Measurements from ENCODE around the gene UBE2J1. TPM values are rescaled to one million over a fixed set of nuclear protein-coding genes. Genes with fewer than 3 reads are reported as not detected.

The UBE2J1 gene, protein sequence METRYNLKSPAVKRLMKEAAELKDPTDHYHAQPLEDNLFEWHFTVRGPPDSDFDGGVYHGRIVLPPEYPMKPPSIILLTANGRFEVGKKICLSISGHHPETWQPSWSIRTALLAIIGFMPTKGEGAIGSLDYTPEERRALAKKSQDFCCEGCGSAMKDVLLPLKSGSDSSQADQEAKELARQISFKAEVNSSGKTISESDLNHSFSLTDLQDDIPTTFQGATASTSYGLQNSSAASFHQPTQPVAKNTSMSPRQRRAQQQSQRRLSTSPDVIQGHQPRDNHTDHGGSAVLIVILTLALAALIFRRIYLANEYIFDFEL
- polyA plus RNA-seq (44.9 and 47.2 TPM in 2 replicates), polyA minus RNA-seq (50.6 and 53.5 TPM in 2 replicates)

DNA sequence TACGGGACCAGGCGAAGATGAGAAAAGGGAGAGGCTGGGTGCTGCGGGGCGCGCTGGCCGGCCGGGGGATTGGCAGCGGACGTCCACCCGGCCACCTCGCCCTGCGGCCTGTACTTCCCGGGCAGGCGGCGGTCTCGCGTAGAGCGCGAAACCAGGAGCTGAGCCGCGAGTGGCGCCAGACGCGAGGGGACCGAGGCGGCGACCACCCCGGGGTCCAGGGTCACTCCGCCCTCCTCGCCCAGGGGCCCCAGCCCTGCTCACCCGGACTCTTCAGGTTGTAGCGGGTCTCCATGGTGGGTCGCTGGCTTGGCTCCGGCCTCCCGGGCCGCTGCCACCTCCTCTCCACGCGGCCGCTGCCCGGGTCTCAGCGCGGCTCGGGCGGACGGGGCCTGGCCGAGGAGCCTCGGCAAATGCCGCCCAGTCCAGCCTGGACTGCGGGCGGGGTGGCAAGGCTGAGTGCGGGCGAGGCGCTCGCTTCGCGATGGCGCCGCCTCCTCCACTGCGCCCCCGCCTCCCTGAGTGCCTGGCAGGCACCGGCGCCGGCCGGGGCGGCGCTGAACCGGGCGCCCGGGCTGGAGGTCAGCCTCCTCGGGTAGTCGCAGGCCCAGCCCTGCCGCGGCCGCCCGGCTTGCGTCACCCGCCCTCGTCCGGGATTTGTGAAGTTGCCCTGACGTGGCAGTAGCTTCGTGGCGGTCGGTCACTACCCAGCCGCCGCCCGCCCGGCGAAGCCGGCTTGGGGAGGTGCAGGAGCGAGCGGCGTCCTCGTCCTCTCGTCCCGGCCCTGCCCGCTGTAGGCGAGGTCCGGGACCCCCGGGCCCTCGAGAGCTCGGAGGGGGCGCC is at the start of gene UBE2J1:
Gene UBE2J1 (minus strand): TSS at position 445 of the 840 bp plus-strand sequence. CDS start 153 bp downstream, at position 292.
- H3K27me3 ChIP-seq (ENCODE audit: insufficient read depth, low read depth, low read length) = no peaks in the 10 kb centered on the region
- H3K9me3 ChIP-seq (ENCODE audit: low read length) = no peaks in the 10 kb centered on the region
- no peaks in the 10 kb centered on the region for H3K9me2 ChIP-seq (ENCODE audit: insufficient read depth, low read length)
- H2AFZ ChIP-seq (ENCODE audit: low read depth, low read length) = peak within 1 kb of the TSS; percentile 86
- H3K36me3 ChIP-seq (ENCODE audit: insufficient read depth, low read length) = no peaks in the 10 kb centered on the region
- TF ChIP-seq EP300 (conservative IDR thresholded peaks at IDR 0.05; ENCODE audit: poor library complexity, severe bottlenecking) = peak; percentile 14
- TF ChIP-seq EZH2 (IDR thresholded peaks at IDR 0.05; ENCODE audit: borderline replicate concordance, insufficient read depth, low read length, poor library complexity, severe bottlenecking) = no peak
- peak; percentile 14 for TF ChIP-seq SMC3 (conservative IDR thresholded peaks at IDR 0.05; ENCODE audit: poor library complexity)
- no peak for TF ChIP-seq RAD21 (conservative IDR thresholded peaks at IDR 0.05)
- TF ChIP-seq MXI1 (conservative IDR thresholded peaks at IDR 0.05; ENCODE audit: poor library complexity, severe bottlenecking) = peak; percentile 57
- TF ChIP-seq, protein P1, sequence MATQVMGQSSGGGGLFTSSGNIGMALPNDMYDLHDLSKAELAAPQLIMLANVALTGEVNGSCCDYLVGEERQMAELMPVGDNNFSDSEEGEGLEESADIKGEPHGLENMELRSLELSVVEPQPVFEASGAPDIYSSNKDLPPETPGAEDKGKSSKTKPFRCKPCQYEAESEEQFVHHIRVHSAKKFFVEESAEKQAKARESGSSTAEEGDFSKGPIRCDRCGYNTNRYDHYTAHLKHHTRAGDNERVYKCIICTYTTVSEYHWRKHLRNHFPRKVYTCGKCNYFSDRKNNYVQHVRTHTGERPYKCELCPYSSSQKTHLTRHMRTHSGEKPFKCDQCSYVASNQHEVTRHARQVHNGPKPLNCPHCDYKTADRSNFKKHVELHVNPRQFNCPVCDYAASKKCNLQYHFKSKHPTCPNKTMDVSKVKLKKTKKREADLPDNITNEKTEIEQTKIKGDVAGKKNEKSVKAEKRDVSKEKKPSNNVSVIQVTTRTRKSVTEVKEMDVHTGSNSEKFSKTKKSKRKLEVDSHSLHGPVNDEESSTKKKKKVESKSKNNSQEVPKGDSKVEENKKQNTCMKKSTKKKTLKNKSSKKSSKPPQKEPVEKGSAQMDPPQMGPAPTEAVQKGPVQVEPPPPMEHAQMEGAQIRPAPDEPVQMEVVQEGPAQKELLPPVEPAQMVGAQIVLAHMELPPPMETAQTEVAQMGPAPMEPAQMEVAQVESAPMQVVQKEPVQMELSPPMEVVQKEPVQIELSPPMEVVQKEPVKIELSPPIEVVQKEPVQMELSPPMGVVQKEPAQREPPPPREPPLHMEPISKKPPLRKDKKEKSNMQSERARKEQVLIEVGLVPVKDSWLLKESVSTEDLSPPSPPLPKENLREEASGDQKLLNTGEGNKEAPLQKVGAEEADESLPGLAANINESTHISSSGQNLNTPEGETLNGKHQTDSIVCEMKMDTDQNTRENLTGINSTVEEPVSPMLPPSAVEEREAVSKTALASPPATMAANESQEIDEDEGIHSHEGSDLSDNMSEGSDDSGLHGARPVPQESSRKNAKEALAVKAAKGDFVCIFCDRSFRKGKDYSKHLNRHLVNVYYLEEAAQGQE (IDR thresholded peaks at IDR 0.05; ENCODE audit: borderline replicate concordance) = peak; percentile 37
- TF ChIP-seq TAF1 (IDR thresholded peaks at IDR 0.05; ENCODE audit: low read depth) = peak; percentile 80
- TF ChIP-seq CTCF (IDR thresholded peaks at IDR 0.05; ENCODE audit: poor library complexity, severe bottlenecking) = peak; percentile 20
- peak; percentile 48 for TF ChIP-seq POLR2AphosphoS5 (IDR thresholded peaks at IDR 0.05)
- peaks cover 54% of the 10 kb centered on the region for H3K79me2 ChIP-seq (replicated peaks; ENCODE audit: insufficient read depth, low read length)
- peak within 1 kb of the TSS; percentile 87 for H3K4me2 ChIP-seq (ENCODE audit: low read length)
- H3K27ac ChIP-seq (ENCODE audit: low read length) = peak within 1 kb of the TSS; percentile 85
- H3K4me3 ChIP-seq (ENCODE audit: low read length) = peak within 1 kb of the TSS; percentile 91
- no peaks in the 10 kb centered on the region for H4K20me1 ChIP-seq (ENCODE audit: insufficient read depth)
- no peaks in the 10 kb centered on the region for H3F3A ChIP-seq (ENCODE audit: insufficient read depth, low read length, poor library complexity, severe bottlenecking)
- H3K9ac ChIP-seq (ENCODE audit: low read length) = peak within 1 kb of the TSS; percentile 93

GRCh38 chr6:89400912-89401399 is 48.4 kb upstream of the UBE2J1 start:
- no peaks in the 10 kb centered on the region for H3F3A ChIP-seq (ENCODE audit: insufficient read depth, low read length, poor library complexity, severe bottlenecking)
- H3K27ac ChIP-seq (ENCODE audit: low read length) = no peak overlapping the region

More at GRCh38 chr6:89400912-89401399, 48.4 kb upstream of the UBE2J1 start:
- H3K4me3 ChIP-seq (ENCODE audit: low read length) = no peak overlapping the region
- no peaks in the 10 kb centered on the region for H3K36me3 ChIP-seq (ENCODE audit: insufficient read depth, low read length)
- H3K4me2 ChIP-seq (ENCODE audit: low read length) = no peak overlapping the region
- H3K9me3 ChIP-seq (ENCODE audit: low read length) = no peaks in the 10 kb centered on the region
- H3K79me2 ChIP-seq (replicated peaks; ENCODE audit: insufficient read depth, low read length) = peaks cover 8% of the 10 kb centered on the region
- H3K9ac ChIP-seq (ENCODE audit: low read length) = no peak overlapping the region
- H4K20me1 ChIP-seq (ENCODE audit: insufficient read depth) = no peaks in the 10 kb centered on the region
- H3K9me2 ChIP-seq (ENCODE audit: insufficient read depth, low read length) = no peaks in the 10 kb centered on the region
- H2AFZ ChIP-seq (ENCODE audit: low read depth, low read length) = no peak overlapping the region
- no peak for TF ChIP-seq TAF1 (IDR thresholded peaks at IDR 0.05; ENCODE audit: low read depth)
- TF ChIP-seq, protein P1 (IDR thresholded peaks at IDR 0.05; ENCODE audit: borderline replicate concordance) = no peak
- no peak for TF ChIP-seq EP300 (conservative IDR thresholded peaks at IDR 0.05; ENCODE audit: poor library complexity, severe bottlenecking)
- TF ChIP-seq POLR2AphosphoS5 (IDR thresholded peaks at IDR 0.05) = no peak
- TF ChIP-seq CTCF (IDR thresholded peaks at IDR 0.05; ENCODE audit: poor library complexity, severe bottlenecking) = no peak
- H3K27me3 ChIP-seq (ENCODE audit: insufficient read depth, low read depth, low read length) = no peaks in the 10 kb centered on the region
